Gastrocnemius medialis (tissue), 4 donors: Measurements from ENCODE around the gene NFATC2IP. TPM values are rescaled to one million over a fixed set of nuclear protein-coding genes. Genes with fewer than 3 reads are reported as not detected.

Experiments used
- ATAC-seq, 2 donors: fragments of 150-250 bp; one replicate each; pipeline ENCODE4 v1.9.1; 2016
- DNase-seq, 2 donors: peaks; one replicate each; pipeline ENCODE4 v3.0.0-alpha.2; 2019
- H3K27ac ChIP-seq, 4 donors: fragments of 200-600 bp; sonication (generic); 1 replicate in 1 of 4; 2 replicates in 3 of 4; pipeline ENCODE4 v1.5.1; 2016 to 2018; ENCODE audit warnings: mild to moderate bottlenecking in 2 of 4, moderate library complexity in 1 of 4
- H3K27me3 ChIP-seq, 3 donors: fragments of 200-600 bp; sonication (generic) in 2 of 3; 1 replicate in 1 of 3; 2 replicates in 2 of 3; pipeline versions ENCODE4 v1.5.1 to v1.6.0; 2016 to 2019; ENCODE audit warnings: mild to moderate bottlenecking in 1 of 3, moderate library complexity in 1 of 3
- H3K36me3 ChIP-seq, 2 donors: fragments of 200-600 bp; sonication (generic) in 1 of 2; one replicate each; pipeline ENCODE4 v1.5.1; 2017 to 2018
- H3K4me1 ChIP-seq, 2 donors: fragments of 200-600 bp; sonication (generic) in 1 of 2; one replicate each; pipeline ENCODE4 v1.5.1; 2016 to 2017; ENCODE audit warnings: mild to moderate bottlenecking in 2 of 2
- H3K4me3 ChIP-seq, 4 donors: fragments of 200-600 bp; sonication (generic) in 3 of 4; 1 replicate in 1 of 4; 2 replicates in 3 of 4; pipeline ENCODE4 v1.5.1; 2016 to 2019; ENCODE audit warnings: mild to moderate bottlenecking in 2 of 4
- H3K9me3 ChIP-seq, 3 donors: fragments of 200-600 bp; sonication (generic) in 2 of 3; 1 replicate in 1 of 3; 2 replicates in 2 of 3; pipeline ENCODE4 v1.5.1; 2016 to 2019
- CTCF ChIP-seq, 5 experiments: fragments of 450-650 bp in 3 of 5; fragments of 200-600 bp in 2 of 5; sonication (generic) in 2 of 5; IDR thresholded peaks in 4 of 5; conservative IDR thresholded peaks in 1 of 5; 1 replicate in 4 of 5; 2 replicates in 1 of 5; pipeline ENCODE4 v1.5.1; 2016 to 2019; ENCODE audit warnings: antibody characterized with exemption in 5 of 5, mild to moderate bottlenecking in 3 of 5, moderate library complexity in 3 of 5
- POLR2A ChIP-seq, 2 donors: fragments of 450-650 bp; IDR thresholded peaks; one replicate each; pipeline ENCODE4 v1.6.1; 2017; ENCODE audit warnings: antibody characterized with exemption in 2 of 2, mild to moderate bottlenecking in 2 of 2, moderate library complexity in 2 of 2
- in situ Hi-C, 4 donors: fragments of 200-750 bp; cut with MboI; loops; one replicate each; pipeline versions ENCODE4 v1.15.0 to v1.8.0; 2017; ENCODE audit warnings: low sequenced_read_pairs in 4 of 4
- intact Hi-C: fragments of 100-400 bp; cut with DNase I; formaldehyde crosslinking; loops from one replicate; pipeline ENCODE4 v1.15.1; 2023; ENCODE audit warnings: low total_unique reads
- total RNA-seq, 4 donors: library from RNA; depleted of rRNA; stranded (reverse); fragments of >200 nt; gene quantifications; one replicate each; pipeline versions ENCODE4 v1.1.0 to v1.2.3, GENCODE V29; 2016

Gene NFATC2IP
- total RNA-seq, 4 donors from 2014 or later, result 10.3 to 18.5 (median 14.2) TPM

GRCh38 chr16:28984091-28984490 lies 33.4 kb downstream of the NFATC2IP start:
- in situ Hi-C loops, result no loop called here
- H3K4me3 ChIP-seq, result no peak overlapping the region
- no peaks in the 10 kb centered on the region for H3K9me3 ChIP-seq
- no peak for DNase-seq
- H3K27ac ChIP-seq, result no peak overlapping the region
- intact Hi-C loops, result no loop called here
- no peaks in the 10 kb centered on the region for H3K4me1 ChIP-seq
- ATAC-seq, result no peak
- H3K27me3 ChIP-seq, result no peaks in the 10 kb centered on the region
- TF ChIP-seq CTCF (IDR thresholded peaks at IDR 0.05 in 4 of 5, conservative IDR thresholded peaks at IDR 0.05 in 1 of 5) (no peak), POLR2A (IDR thresholded peaks at IDR 0.05) (no peak)
- H3K36me3 ChIP-seq, result peaks cover 0 to 82% of the 10 kb centered on the region in 2 donors

DNA sequence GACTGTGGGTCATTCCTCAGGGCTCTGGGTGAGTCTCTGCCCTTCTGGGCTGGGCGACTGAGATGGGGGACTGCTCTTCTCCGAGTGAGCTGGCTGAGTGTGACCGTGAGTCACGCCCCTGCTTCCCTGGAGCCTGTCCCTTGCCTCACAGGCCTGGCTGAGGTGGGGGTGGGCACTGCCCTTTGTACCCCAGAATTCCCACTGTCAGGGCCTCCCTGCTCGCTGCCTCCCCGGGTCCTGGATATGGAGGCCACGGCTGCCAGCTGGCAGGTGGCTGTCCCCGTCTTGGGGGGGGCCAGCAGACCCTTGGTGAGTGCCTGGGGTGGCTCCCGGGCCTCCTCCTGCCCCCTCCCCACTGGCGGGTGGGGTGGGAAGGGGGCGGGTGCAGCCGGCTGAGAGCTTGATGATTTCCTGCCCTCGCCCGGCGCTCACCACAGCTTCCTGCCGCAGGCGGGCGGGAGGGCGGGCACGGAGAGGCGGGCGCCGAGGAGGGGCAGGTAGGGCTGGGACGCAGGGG lies 33.9 kb downstream of the NFATC2IP start, which contains the start of gene LAT:
TSS of gene LAT (plus strand) at position 434 of the 517 bp plus-strand sequence. CDS start 366 bp downstream, outside the sequence.
- Histone ChIP-seq H3K27ac (no peak within 1 kb of the TSS), H3K27me3 (no peaks in the 10 kb centered on the region), H3K9me3 (no peaks in the 10 kb centered on the region), H3K4me3 (peak within 1 kb of the TSS in 1 of 4 donors; percentile 3), H3K36me3 (peaks cover 0 to 76% of the 10 kb centered on the region in 2 donors), H3K4me1 (no peaks in the 10 kb centered on the region)
- ATAC-seq, result no peak
- DNase-seq, result no peak
- TF ChIP-seq POLR2A (IDR thresholded peaks at IDR 0.05) (no peak), CTCF (IDR thresholded peaks at IDR 0.05 in 4 of 5, conservative IDR thresholded peaks at IDR 0.05 in 1 of 5) (no peak)
- intact Hi-C loops, result no loop called here
- in situ Hi-C loops, result no loop called here

DNA sequence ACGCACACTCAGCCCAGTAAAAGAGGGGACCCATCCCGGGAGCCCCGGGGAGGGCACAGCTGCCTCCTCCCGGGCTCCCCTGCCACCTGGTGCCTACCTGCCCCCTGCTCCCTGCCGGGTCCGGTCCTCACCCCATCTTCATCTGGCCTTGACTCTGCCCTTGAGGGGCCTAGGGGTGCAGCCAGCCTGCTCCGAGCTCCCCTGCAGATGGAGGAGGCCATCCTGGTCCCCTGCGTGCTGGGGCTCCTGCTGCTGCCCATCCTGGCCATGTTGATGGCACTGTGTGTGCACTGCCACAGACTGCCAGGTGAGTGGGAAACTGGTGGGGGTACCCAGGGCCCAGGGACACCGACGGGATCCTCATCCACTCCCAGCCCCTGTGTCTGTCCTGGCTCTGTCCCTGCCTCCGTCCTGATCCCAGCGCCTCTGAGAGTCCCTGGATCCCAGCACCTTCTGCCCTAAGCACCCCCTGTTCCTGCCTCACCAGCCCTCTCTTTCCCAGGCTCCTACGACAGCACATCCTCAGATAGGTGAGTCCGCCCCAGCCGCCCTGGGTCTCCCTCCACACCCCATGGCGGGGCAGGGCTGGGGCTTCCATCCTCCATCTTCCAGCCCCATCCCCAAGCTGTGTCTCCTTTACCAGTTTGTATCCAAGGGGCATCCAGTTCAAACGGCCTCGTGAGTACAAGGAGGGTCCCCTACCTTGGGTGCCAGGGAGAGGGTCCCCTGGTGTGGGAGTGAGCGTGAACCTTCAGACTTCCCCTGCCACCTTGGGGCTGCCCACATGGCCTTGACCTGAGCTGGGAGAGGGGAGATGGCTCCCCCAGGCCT lies 34.7 kb downstream of the NFATC2IP start:
- ATAC-seq, result no peak
- in situ Hi-C loops, result no loop called here
- no peak for TF ChIP-seq POLR2A (IDR thresholded peaks at IDR 0.05)
- no peak for TF ChIP-seq CTCF (IDR thresholded peaks at IDR 0.05 in 4 of 5, conservative IDR thresholded peaks at IDR 0.05 in 1 of 5)

GRCh38 chr16:28986046-28986445 lies 35.3 kb downstream of the NFATC2IP start:
- intact Hi-C loops (no loop called here), in situ Hi-C loops (no loop called here)
- DNase-seq (no peak), ATAC-seq (no peak)
- TF ChIP-seq POLR2A (IDR thresholded peaks at IDR 0.05), result no peak
- no peak for TF ChIP-seq CTCF (IDR thresholded peaks at IDR 0.05 in 4 of 5, conservative IDR thresholded peaks at IDR 0.05 in 1 of 5)
- no peaks in the 10 kb centered on the region for H3K27me3 ChIP-seq
- H3K36me3 ChIP-seq, result peaks cover 0 to 62% of the 10 kb centered on the region in 2 donors
- no peaks in the 10 kb centered on the region for H3K9me3 ChIP-seq
- no peak overlapping the region for H3K27ac ChIP-seq
- no peak overlapping the region for H3K4me3 ChIP-seq
- no peaks in the 10 kb centered on the region for H3K4me1 ChIP-seq

More for the DNA sequence above, 34.7 kb downstream of the NFATC2IP start:
- DNase-seq, result no peak
- Histone ChIP-seq H3K36me3 (peaks cover 0 to 68% of the 10 kb centered on the region in 2 donors), H3K4me3 (peak overlapping the region in 1 of 4 donors; percentile 3), H3K27ac (no peak overlapping the region), H3K27me3 (no peaks in the 10 kb centered on the region), H3K4me1 (no peaks in the 10 kb centered on the region), H3K9me3 (no peaks in the 10 kb centered on the region)
- intact Hi-C loops, result no loop called here
